Hepatocyte (in vitro differentiated cells): Measurements from ENCODE around the gene MRPL22.

Experiments used
- CTCF ChIP-seq: fragments of 200-600 bp; sonication (generic); IDR thresholded peaks from 2 replicates; pipeline ENCODE4 v1.5.1; 2016; ENCODE audit warnings: antibody characterized with exemption, mild to moderate bottlenecking; ENCODE audit not compliant: poor library complexity
- EZH2 ChIP-seq: fragments of 200-600 bp; sonication (generic); IDR thresholded peaks from 2 replicates; pipeline ENCODE4 v1.6.1; 2016; ENCODE audit warnings: antibody characterized with exemption, mild to moderate bottlenecking, borderline replicate concordance

- TF ChIP-seq EZH2 (no peak), CTCF (no peak)
These were observed 47.5 kb upstream of the MRPL22 start for GRCh38 chr5:154893381-154893780.
